Measurements from ENCODE around the gene JAKMIP2.

GRCh38 chr5:147804334-147804733 lies 21.8 kb upstream of the JAKMIP2 start:
- no peak for TF ChIP-seq EZH2phosphoT487 (IDR thresholded peaks at IDR 0.05; ENCODE audit: insufficient read depth, low read depth)
- TF ChIP-seq EZH2 (IDR thresholded peaks at IDR 0.05; ENCODE audit: insufficient read depth, poor library complexity, severe bottlenecking) = no peak

Measured in GM23248 (cell line).